NCI-H345 treated with DMSO at 0.1 percent for 48 hours (cell line): ENCODE results near the gene COQ5.
"Not testable (repeated sequence)": the region's sequence is repeated elsewhere in the genome, so short reads cannot be mapped to it uniquely, and the experiment has no call there.

Experiments
- DNase-seq: peaks from one replicate; lab custom pipeline; 2025; ENCODE audit not compliant: unreplicated experiment; lab: John Stamatoyannopoulos, UW

Gene COQ5

GRCh38 chr12:120529641-120530417 lies 871 bp upstream of the COQ5 start:
- DNase-seq, result peak; percentile 38

GRCh38 chr12:120522568-120522967 lies 6.4 kb downstream of the COQ5 start:
- DNase-seq, result no peak

GRCh38 chr12:120519324-120519723 lies 9.6 kb downstream of the COQ5 start:
- not testable (repeated sequence) for DNase-seq

GRCh38 chr12:120515496-120515895 lies 13.5 kb downstream of the COQ5 start:
- no peak for DNase-seq

- DNase-seq, result no peak
Measured at GRCh38 chr12:120514002-120514401, 15.0 kb downstream of the COQ5 start.

GRCh38 chr12:120508537-120508936 lies 20.4 kb downstream of the COQ5 start:
- no peak for DNase-seq

GRCh38 chr12:120504587-120504986 lies 24.4 kb downstream of the COQ5 start:
- DNase-seq, result no peak

- no peak for DNase-seq
Measured at GRCh38 chr12:120500581-120500980, 28.4 kb downstream of the COQ5 start.

GRCh38 chr12:120498870-120499515 lies 30.0 kb downstream of the COQ5 start:
- no peak for DNase-seq

GRCh38 chr12:120497524-120498150 lies 31.3 kb downstream of the COQ5 start:
- DNase-seq, result no peak

- DNase-seq, result no peak
Measured at GRCh38 chr12:120496413-120497340, 32.3 kb downstream of the COQ5 start.

GRCh38 chr12:120495731-120496412 lies 33.1 kb downstream of the COQ5 start, which contains the start of gene DYNLL1:
DYNLL1 (plus strand) TSS chr12:120496113; CDS start chr12:120496422, 309 bp downstream.
- peak; percentile 87 for DNase-seq

GRCh38 chr12:120495186-120495730 lies 33.7 kb downstream of the COQ5 start:
- no peak for DNase-seq

GRCh38 chr12:120490833-120491512 lies 38.0 kb downstream of the COQ5 start:
- DNase-seq, result no peak

GRCh38 chr12:120490325-120490724 lies 38.6 kb downstream of the COQ5 start:
- DNase-seq, result no peak

GRCh38 chr12:120489018-120489417 lies 39.9 kb downstream of the COQ5 start:
- DNase-seq, result no peak

- DNase-seq, result no peak
Measured at GRCh38 chr12:120488057-120488640, 40.8 kb downstream of the COQ5 start.

GRCh38 chr12:120487552-120487951 lies 41.4 kb downstream of the COQ5 start:
- not testable (repeated sequence) for DNase-seq
